HG02759 (cell line): ENCODE results near the gene SCAMP3.
"Not testable (repeated sequence)": the region's sequence is repeated elsewhere in the genome, so short reads cannot be mapped to it uniquely, and the experiment has no call there.

Experiments used
- ATAC-seq: cut with Tn5 transposase; IDR thresholded peaks from one replicate; pipeline ENCODE4 v1.9.1; 2021; ENCODE audit warnings: mild to moderate bottlenecking, moderate library complexity; ENCODE audit not compliant: unreplicated experiment

Gene SCAMP3

GRCh38 chr1:155256058-155256852 lies 5.9 kb downstream of the SCAMP3 start:
- no peak for ATAC-seq

GRCh38 chr1:155255243-155256007 lies 6.7 kb downstream of the SCAMP3 start, which contains the start of gene ENTREP3:
Gene ENTREP3, minus strand, starts transcription at chr1:155255483. Its CDS starts 606 bp downstream, at chr1:155254877.
- ATAC-seq, result peak; percentile 67

GRCh38 chr1:155254714-155255242 lies 7.4 kb downstream of the SCAMP3 start:
- ATAC-seq, result no peak

- ATAC-seq, result no peak
Measured at GRCh38 chr1:155254228-155254713, 7.9 kb downstream of the SCAMP3 start.

- ATAC-seq, result no peak
Measured at GRCh38 chr1:155253797-155254196, 8.4 kb downstream of the SCAMP3 start.

- ATAC-seq, result no peak
Measured at GRCh38 chr1:155253208-155253607, 9.0 kb downstream of the SCAMP3 start.

- no peak for ATAC-seq
Measured at GRCh38 chr1:155251566-155251965, 10.6 kb downstream of the SCAMP3 start.

GRCh38 chr1:155250633-155251449 lies 11.3 kb downstream of the SCAMP3 start:
- ATAC-seq, result peak; percentile 88

GRCh38 chr1:155250246-155250632 lies 11.9 kb downstream of the SCAMP3 start:
- ATAC-seq, result peak; percentile 26

- ATAC-seq, result no peak
Measured at GRCh38 chr1:155247667-155248553, 14.2 kb downstream of the SCAMP3 start.

GRCh38 chr1:155246796-155247195 lies 15.4 kb downstream of the SCAMP3 start:
- not testable (repeated sequence) for ATAC-seq

- ATAC-seq, result no peak
Measured at GRCh38 chr1:155245163-155245524, 17.0 kb downstream of the SCAMP3 start.

GRCh38 chr1:155244368-155245162 lies 17.6 kb downstream of the SCAMP3 start:
- ATAC-seq, result peak; percentile 93

- no peak for ATAC-seq
Measured at GRCh38 chr1:155242805-155243358, 19.3 kb downstream of the SCAMP3 start.

- no peak for ATAC-seq
Measured at GRCh38 chr1:155241841-155242264, 20.3 kb downstream of the SCAMP3 start.

- no peak for ATAC-seq
Measured at GRCh38 chr1:155241069-155241679, 21.0 kb downstream of the SCAMP3 start.

GRCh38 chr1:155236451-155236850 lies 25.7 kb downstream of the SCAMP3 start:
- no peak for ATAC-seq

GRCh38 chr1:155235375-155235774 lies 26.8 kb downstream of the SCAMP3 start:
- not testable (repeated sequence) for ATAC-seq
